ENCODE results near the gene ARHGEF2.
"Not testable (repeated sequence)": the region's sequence is repeated elsewhere in the genome, so short reads cannot be mapped to it uniquely, and the experiment has no call there.

Gene ARHGEF2

DNA sequence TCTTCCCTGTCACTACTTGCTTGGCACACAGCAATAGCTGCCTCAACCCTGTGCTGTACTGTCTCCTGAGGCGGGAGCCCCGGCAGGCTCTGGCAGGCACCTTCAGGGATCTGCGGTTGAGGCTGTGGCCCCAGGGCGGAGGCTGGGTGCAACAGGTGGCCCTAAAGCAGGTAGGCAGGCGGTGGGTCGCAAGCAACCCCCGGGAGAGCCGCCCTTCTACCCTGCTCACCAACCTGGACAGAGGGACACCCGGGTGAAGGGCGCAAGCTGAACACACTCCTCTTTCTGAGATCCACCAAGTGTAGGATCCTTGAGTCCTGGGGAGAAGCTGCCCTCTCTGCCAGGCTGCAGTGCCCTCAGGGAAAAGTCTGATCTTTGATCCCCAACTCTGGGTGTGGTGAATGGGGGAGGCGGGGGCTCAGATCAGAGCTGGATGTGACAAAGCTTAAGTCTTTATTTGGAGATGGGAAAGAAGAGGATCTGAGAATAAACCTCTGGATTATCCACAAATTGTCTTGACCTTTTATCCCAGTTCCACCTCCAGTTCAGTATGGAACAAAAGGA, 35.7 kb downstream of the ARHGEF2 start:
- DNase-seq (ENCODE audit: low read depth in 3 of 3), result no peak

DNA sequence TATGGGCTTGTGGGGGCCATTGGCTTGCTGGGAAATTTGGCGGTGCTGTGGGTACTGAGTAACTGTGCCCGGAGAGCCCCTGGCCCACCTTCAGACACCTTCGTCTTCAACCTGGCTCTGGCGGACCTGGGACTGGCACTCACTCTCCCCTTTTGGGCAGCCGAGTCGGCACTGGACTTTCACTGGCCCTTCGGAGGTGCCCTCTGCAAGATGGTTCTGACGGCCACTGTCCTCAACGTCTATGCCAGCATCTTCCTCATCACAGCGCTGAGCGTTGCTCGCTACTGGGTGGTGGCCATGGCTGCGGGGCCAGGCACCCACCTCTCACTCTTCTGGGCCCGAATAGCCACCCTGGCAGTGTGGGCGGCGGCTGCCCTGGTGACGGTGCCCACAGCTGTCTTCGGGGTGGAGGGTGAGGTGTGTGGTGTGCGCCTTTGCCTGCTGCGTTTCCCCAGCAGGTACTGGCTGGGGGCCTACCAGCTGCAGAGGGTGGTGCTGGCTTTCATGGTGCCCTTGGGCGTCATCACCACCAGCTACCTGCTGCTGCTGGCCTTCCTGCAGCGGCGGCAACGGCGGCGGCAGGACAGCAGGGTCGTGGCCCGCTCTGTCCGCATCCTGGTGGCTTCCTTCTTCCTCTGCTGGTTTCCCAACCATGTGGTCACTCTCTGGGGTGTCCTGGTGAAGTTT, 36.4 kb downstream of the ARHGEF2 start:
- DNase-seq (ENCODE audit: low read depth in 3 of 3), result no peak

DNA sequence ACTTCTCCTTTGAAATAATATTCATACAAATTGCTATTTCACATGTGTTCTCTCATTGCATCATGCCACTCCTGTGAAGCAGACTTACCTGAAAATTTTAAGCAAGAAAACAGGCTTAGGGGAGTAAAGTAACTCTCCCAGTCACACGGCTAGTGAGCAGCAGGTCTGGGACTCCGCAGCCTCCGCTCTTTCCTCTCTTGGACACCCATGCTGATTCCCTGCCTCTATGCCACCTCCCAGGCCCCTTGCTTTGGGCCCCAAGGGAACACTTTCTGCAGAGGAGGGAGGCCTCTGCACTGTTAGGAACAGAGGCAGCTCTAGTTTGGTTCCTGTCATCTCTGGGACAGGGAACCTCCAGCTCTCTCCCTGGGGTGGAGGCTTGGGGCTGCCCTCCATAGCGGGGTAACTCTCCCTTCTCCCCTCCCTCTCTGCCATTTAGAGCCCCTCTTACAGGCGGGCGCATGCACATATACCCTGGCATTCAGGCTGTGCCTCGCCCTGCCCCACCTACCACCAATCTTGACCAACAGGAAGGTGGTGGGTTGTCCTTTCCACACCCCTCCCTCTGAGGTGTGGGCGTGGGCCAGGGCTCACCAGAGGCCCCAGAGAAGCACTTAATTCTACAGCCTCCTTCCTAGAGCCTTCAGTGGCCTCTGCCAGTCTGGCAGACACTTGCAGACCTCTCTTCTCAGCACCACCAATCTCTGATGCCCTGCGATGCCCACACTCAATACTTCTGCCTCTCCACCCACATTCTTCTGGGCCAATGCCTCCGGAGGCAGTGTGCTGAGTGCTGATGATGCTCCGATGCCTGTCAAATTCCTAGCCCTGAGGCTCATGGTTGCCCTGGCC, 37.1 kb downstream of the ARHGEF2 start, which contains the start of gene RXFP4:
Gene RXFP4, plus strand, starts transcription at position 646 of the 852 bp plus-strand sequence. Its CDS starts 72 bp downstream, at position 718.
- no peak for DNase-seq (ENCODE audit: low read depth in 3 of 3)

DNA sequence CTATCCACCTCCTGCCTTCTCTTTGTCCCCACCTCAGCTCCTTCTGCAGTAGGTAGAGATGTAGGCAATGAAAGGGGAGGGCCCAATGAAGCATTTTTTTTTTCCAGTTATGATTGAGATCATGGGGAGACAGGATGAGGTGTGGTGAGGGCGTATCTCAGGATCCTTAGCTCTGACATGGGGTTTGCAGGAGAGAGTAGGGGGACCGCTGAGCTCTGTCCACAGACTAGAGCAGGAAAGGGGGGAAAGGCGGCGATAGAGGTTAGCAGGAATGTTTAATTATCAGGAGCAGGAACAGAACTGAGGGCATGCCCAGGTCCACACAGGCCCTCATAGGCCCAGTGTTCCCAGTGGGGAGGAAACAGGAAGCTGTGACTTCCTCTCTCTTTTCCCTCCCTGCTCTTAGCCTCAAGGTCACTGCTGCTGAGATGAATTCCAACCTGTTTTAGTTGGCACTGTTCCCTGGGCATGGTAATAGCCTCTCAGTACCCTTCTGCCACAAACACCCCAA, 37.8 kb downstream of the ARHGEF2 start:
- no peak for DNase-seq (ENCODE audit: low read depth in 3 of 3)

DNA sequence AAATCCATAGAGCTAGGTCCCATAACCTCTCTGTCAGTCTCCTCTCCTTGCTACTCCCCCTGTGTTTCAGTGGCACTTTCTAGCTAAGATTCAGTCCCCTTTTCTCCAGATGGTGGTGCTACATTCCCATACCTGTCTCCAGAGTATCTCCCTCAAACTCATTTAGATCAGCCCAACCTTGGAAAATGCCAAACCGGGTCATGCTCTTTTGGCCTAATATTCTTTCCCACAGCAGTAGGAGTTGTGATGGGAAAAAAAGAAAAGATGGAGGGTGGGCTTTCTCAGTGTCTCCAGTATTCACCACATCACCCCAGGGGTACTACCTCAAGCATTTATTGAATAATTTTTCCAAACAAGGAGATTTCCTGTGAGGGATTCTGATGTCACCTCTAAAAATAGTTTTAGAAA, 40.1 kb downstream of the ARHGEF2 start:
- no peak for DNase-seq (ENCODE audit: low read depth in 3 of 3)

DNA sequence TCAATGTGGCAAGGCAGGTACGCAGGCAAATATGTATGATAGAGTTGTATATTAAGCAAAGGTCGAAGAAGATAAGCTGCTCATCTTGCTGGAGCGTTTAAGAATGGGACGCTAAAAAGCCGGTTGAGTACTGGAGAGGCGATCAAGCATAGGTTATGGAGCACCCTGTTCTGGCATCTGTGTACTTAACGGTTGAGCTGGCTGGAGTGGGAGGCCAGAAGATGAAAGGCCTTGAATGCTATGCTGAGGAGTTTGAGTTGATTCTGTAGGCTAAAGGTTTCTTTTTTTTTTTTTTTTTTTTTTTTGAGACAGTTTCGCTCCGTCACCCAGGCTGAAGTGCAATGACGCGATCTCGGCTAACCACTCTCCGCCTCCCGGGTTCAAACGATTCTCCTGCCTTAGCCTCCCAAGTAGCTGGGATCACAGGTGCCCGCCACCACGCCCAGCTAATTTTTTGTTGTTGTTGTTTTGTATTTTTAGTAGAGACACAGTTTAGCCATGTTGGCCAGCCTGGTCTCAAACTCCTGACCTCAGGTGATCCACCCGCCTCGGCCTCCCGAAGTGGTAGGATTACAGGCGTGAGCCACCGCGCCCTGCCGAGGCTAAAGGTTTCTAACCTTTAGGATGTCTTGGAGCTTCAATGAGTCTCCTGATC, 43.3 kb downstream of the ARHGEF2 start:
- DNase-seq (ENCODE audit: low read depth in 3 of 3), result no peak

DNA sequence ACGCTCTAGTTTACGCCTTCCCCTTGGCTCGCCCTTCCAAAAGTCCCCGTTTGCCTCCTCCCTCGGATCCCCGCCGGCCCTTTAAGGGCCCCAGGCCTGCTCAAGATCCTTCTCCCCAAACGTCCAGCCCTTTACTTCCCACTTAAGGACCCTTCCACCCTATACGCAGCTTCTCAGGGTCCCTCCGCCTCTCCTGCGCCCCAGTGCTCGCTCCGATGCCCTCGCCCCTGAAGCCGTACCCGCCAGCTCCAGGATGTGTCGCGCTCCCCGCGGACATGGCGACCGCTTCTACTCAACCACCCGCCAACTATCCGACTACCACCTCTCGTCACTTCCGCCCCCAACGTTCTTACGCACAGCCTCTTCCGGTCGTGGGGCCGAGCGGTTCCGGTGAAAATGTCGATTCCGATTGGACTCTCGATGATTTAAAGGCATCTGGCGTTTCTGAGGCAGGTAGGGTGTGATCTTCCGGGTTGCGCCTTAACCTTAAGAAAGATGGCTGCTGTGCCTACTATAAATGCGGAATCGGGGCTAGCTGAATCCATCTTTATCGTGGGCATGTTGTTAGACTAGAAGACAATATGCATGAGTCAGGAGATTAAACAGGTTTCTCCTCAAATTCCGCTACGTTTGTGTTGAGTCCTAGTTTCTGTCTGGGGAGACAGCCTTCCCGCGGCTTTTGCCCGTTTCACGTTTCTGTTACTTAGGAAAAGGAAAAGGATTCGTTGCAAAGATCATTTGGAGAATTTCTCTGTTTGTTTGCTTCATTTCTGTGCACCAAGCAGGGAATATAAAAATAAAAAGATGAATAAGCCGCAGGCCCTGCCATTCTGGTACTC, 44.0 kb downstream of the ARHGEF2 start, which contains the start of gene KHDC4:
Gene KHDC4, minus strand, starts transcription at position 317 of the 839 bp plus-strand sequence. Its CDS starts 40 bp downstream, at position 277.
- peak; percentile 82 to 92 (median 91) for DNase-seq (ENCODE audit: low read depth in 3 of 3)

DNA sequence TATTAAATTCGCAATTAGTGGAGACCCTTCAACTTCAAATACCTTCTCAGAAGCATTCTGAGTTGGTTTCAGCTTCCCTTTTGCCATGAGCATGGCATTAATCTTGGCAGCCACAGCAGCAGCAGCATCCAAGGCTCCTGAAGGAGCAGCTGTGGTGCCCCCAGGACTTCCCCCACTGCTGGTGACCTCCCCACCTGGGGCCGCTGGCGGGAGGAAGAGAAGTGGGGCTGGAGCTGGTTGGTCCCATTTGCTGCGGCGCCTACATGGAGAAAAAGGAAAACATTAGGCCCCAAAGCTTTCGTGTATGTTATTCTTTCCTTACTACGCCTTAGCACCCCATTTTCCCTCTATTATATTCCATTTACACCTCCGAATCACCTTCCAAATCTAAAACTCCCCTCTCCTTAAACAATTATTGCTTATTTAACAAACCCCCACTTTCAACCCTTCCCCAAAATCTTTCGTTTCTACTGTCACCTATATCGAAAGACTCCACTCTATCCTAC, 44.7 kb downstream of the ARHGEF2 start:
- no peak for DNase-seq (ENCODE audit: low read depth in 3 of 3)

DNA sequence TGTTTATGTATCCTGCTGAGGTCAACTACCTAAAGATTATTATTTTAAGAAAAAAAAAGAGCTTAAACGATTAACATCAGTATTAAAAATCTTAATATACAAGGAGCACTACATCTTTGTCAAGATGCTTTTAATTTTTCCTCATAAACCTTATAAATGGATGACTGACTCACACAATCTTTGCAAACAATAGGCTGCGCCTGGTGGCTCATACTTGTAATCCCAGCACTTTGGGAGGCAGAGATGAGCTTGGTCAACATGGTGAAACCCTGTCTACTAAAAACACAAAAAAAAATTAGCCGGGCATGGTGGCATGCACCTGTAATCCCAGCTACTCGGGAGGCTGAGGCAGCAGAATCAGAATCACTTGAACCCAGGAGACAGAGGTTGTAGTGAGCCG, 45.9 kb downstream of the ARHGEF2 start:
- no peak for DNase-seq (ENCODE audit: low read depth in 3 of 3)

DNA sequence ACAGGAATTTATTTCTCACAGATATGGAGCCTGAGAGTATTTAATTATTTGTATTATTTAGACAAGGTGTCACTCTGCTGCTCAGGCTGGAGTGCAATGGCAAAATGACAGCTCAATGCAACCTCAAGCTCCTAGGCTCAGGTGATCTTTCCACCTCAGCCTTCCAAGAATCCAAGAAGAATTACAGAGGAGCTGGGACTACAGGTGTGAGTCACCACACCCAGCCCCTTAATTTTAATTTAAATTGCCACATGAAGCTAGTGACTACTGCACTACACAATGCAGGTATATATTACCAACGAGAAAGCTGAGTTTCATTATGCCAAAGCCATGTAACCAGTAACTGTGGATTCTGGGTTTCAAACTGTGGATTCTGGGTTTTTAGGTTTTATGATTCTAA, 46.3 kb downstream of the ARHGEF2 start:
- no peak for DNase-seq (ENCODE audit: low read depth in 3 of 3)

DNA sequence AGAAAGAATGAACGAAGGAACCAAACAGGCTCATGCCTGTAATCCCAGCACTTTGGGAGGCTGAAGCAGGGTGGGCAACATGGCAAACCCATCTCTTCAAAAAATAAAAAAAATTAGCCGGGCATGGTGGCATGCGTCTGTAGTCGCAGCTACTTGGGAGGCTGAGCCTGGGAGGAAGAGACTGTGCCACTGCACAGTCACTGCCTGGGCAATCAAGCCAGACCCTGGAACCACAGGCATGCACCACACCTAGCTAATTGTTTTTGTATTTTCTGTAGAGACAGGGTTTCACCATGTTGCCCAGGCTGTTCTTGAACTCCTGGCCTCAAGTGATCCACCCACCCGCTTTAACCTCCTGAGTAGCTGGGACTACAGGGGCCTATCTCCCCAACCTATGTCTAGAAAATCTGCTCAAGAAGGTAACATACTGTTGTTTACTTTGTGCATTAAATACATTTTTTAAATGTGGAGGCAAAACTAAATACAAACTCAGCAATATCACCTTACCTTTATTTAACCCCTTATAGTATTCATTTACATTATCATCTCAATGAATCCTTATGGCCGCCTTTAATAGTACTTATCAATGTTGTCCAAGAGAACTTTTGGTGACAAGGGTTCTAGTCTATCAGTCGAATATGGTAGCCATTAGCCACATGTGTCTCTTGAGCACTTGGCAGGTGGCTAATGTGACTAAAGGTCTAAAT, 46.9 kb downstream of the ARHGEF2 start:
- no peak for DNase-seq (ENCODE audit: low read depth in 3 of 3)

DNA sequence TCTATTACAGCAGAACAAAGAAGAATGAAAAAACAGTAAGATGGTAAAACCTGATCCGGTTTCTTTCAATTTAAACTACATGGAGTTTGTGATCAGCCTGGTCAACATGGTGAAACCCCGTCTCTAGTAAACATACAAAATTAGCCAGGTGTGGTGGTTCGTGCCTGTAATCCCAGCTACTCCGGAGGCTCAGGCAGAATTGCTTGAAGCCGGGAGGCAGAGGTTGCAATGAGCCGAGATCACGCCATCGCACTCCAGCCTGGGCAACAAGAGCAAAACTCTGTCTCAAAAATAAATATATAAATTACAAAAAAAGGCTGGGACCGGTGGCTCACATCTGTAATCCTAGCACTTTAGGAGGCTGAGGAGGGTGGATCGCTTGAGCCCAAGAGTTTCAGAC, 47.6 kb downstream of the ARHGEF2 start:
- not testable (repeated sequence) for DNase-seq (ENCODE audit: low read depth in 3 of 3)

DNA sequence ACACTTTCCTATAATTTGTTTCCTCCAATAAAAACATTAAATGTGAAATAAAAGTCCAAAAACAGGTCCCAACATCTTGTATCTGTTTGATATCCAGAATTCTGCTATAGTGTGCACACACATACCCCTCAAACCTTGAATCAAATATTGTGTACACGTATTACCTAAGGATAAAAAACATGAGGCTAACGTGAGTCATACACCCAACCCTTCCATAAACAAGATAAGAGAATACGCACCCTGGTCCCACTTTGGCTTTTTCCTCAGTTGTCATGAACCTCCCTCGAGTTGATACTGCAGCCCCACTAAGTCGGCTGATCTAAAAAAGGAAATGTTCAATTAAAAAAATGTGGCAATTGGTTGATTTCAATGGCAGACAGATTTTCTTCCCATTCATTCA, 49.3 kb downstream of the ARHGEF2 start:
- no peak for DNase-seq (ENCODE audit: low read depth in 3 of 3)

DNA sequence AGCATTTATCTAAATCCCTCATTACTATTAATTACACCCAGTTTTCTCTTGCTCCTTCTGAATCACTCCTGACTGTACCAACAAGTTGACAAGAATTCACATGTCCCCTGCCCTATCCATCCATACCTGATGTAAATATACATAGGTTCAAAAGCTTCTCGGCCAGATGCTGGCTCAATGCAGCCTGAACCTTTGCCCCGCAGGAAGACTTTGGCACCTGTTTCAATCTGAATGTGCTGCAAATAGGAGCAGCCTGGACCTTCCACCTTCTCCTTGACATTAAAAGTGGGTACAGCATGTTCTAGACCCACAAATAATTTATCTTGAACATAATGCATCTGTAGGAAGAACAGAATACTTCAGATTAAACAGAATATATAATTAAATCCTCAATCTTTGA, 52.8 kb downstream of the ARHGEF2 start:
- no peak for DNase-seq (ENCODE audit: low read depth in 3 of 3)

DNA sequence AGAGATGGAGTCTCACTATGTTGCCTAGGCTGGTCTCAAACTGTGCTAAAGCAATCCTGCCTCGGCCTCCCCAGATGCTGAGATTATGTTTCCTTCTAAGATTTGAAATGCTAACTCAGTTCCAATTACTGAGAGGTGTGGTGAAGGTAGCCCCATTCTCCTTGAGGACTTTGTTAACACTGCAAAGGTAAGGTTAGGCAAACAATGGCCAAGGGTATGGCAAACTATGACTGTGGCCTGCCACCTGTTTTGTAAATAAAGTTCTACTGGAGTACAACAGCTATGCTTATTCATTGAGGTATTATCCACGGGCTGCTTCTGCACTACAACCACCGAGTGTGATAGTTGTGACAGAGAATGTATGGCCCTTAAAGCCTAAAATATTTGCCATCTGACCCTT, 57.6 kb downstream of the ARHGEF2 start:
- DNase-seq (ENCODE audit: low read depth in 3 of 3), result no peak

DNA sequence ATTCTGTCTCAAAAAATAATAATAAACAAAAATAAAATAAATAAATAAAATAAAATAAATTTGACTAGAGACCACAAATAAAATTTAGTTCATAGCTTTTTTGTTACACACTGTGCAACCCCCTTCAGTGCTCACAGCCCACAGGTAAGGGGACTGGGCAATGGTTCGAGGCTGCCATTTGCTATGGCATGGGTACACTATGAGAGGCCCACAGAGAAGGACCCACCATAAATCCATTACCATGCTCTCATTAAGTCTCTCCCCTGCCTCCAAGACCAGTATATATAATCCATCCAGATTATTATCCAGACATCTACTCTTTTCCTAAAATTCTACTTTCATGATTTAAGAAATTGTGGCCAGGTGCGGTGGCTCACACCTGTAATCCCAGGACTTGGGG, 58.5 kb downstream of the ARHGEF2 start:
- DNase-seq (ENCODE audit: low read depth in 3 of 3), result no peak

DNA sequence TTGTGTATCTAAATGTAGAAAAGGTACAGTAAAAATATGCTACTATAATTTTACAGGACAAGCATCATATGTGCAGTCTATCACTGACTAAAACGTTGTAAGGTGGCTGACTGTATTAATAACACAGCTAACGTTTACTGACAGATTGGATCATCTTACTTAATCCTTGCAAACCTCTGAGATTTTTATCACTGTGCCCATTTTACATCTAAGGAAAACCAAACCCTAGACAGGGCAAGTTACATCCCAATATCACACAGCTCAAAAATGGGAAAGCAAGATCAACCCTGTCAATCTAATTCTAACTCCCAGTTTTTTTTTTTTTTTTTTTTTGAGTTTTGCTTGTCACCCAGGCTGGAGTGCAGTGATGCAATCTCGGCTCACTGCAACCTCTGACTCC, 59.7 kb downstream of the ARHGEF2 start:
- DNase-seq (ENCODE audit: low read depth in 3 of 3), result no peak

DNA sequence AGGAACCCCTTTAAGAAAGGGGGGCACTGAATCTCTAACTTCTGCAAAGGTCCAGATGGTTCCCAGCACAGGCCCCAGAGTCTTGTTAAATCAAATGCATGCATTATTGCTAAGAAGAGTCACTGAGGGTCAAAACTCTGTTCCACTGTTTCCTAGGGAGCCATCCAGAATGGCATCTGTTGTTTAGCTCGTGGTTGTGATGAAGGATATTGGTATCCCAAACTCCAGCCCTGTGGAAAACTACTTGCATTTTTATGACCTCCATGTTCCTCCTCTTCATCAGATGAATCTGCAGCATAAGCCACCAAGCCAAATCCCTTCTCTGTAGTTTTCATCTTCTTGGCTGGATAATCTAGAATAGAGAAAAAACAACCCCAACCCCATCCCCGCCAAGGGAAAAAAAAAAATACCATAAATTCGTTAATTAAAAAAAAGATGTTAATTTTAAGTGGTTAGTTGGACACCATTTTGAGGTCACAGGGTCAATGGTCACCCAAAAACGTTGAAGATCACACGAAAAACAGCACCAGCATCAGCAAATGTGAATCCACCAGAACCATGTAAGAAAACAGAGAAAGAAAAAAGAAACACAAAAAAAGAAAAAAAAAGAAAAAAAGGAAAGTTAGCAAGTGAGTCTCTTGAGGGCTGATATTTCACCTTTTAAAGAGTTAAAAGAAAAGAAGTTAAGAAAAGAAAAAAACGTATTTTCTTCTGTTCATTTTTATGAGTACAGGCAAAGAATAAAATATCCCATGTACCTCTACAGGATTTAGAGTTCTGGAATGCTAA, 64.2 kb downstream of the ARHGEF2 start:
- no peak for DNase-seq (ENCODE audit: low read depth in 3 of 3)

DNA sequence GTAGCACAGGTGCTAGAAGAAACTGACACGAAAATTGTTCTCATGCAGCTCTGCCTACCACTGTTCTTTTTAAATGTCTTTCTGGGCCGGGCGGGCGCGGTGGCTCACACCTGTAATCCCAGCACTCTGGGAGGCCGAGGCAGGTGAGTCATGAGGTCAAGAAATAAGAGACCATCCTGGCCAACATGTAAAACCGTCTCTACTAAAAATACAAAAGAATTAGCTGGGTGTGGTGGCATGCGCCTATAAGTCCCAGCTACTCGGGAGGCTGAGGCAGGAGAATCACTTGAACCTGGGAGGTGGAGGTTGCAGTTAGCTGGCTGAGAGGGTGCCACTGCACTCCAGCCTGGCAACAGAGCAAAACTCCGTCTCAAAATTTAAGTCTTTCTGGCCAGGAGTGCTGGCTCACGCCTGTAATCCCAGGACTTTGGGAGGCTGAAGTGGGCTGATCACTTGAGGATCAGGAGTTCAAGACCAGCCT, 66.3 kb downstream of the ARHGEF2 start:
- DNase-seq (ENCODE audit: low read depth in 3 of 3), result no peak
